NT2/D1 (cell line): ENCODE results near the gene HS6ST1.

ENCODE experiments used
- YY1 ChIP-seq: IDR thresholded peaks from 2 replicates; pipeline ENCODE4 v1.6.1; 2011; ENCODE audit not compliant: insufficient read length, insufficient read depth
- ZNF274 ChIP-seq: IDR thresholded peaks from 2 replicates; pipeline ENCODE4 v1.6.1; 2011; ENCODE audit warnings: mild to moderate bottlenecking, low read depth, low read length

DNA sequence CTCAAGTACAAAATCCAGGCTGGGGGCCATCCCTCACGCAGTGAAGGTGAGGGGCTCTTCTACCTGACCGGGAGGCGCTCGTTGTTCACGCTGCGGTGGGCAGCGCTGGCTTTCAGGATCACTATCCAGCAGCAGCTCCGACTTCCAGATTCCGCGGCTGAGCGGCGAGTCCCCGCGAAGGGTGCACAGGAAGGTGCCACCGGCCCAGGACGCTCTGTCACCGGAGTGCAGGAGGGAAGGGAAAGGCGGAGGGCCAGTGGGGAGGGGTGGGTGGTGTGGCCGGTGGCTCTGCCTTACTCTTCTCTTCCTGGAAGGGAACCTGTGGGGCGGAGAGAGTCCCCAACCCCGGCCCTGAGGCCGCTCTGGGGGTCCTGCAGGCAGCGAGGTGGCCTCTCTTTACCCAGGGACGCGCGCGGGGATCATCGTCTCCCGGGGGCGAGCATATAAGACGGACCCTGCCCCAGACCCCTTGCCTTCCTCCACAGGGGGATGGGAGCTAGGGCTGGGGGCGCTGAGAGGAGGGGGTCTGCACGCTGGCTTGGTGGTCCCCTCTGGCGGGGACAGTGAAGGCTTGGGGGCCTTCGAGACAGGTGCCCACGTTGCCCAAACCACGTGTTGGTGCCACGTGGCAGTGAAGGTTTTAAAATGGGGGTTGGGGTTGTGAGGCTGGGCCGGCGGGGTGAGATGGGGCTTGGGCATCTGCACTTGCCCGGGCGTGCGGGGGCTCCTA is 26.9 kb upstream of the HS6ST1 start:
- TF ChIP-seq YY1, result no peak
- no peak for TF ChIP-seq ZNF274
